ENCODE results near the gene AP1M1. TPM values are rescaled to one million over a fixed set of nuclear protein-coding genes. Genes with fewer than 3 reads are reported as not detected.

The AP1M1 gene
- total RNA-seq, 1 experiment from 2014 or later, result 30.3 TPM

DNA sequence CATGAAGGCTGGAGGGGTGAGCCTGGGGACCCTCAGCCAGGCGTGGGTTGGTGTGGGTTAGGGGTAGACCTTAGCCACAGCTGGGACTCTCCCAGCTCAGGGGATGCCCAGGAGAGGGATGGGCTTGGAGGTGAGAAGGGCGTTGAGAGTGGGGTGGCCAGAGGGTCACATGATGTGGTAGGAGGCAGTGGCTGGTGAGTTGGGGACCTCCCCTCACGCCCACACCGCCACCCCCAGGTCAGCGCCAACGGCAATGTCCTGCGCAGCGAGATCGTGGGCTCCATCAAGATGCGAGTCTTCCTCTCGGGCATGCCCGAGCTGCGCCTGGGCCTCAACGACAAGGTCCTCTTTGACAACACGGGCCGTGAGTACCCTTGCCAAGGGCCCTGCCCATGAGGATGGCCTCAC, 28.5 kb downstream of the AP1M1 start:
- Histone ChIP-seq H3K27me3 (ENCODE audit: insufficient read depth, low read length) (no peaks in the 10 kb centered on the region), H2BK15ac (ENCODE audit: low read depth, low read length) (no peak overlapping the region), H4K20me1 (ENCODE audit: control insufficient read depth, insufficient read depth, insufficient read length) (no peaks in the 10 kb centered on the region), H3K9ac (ENCODE audit: extremely low read depth, insufficient read length, low read length) (no peak overlapping the region), H4K5ac (ENCODE audit: insufficient read length, low read depth, low read length) (no peak overlapping the region), H3K18ac (ENCODE audit: insufficient read length, low read depth, low read length) (no peak overlapping the region), H3K56ac (ENCODE audit: insufficient read length, low read depth, low read length) (no peak overlapping the region), H3K4me1 (ENCODE audit: insufficient read depth, low read length) (no peaks in the 10 kb centered on the region), H3K4ac (ENCODE audit: low read depth, low read length) (no peak overlapping the region), H2AK5ac (ENCODE audit: insufficient read length, low read length) (no peak overlapping the region), H4K8ac (replicated peaks; ENCODE audit: insufficient read length, low read depth, low read length) (no peak overlapping the region), H2AFZ (ENCODE audit: low read length) (no peak overlapping the region), H2BK20ac (ENCODE audit: low read depth, low read length, poor library complexity, severe bottlenecking) (no peak overlapping the region), H2BK5ac (ENCODE audit: insufficient read length, low read length) (no peak overlapping the region), H3K23me2 (ENCODE audit: insufficient read length, low read depth, low read length, poor library complexity, severe bottlenecking) (no peaks in the 10 kb centered on the region), H3T11ph (ENCODE audit: low read length) (no peak overlapping the region), H3K79me2 (ENCODE audit: insufficient read depth, low read length) (no peaks in the 10 kb centered on the region), H2BK12ac (ENCODE audit: insufficient read length, low read depth, low read length) (no peak overlapping the region), H3K9me3 (ENCODE audit: control insufficient read depth, low read depth, low read length) (no peaks in the 10 kb centered on the region), H3K23ac (ENCODE audit: insufficient read length, low read depth, low read length) (no peak overlapping the region), H3K79me1 (ENCODE audit: insufficient read depth, low read depth, low read length, poor library complexity, severe bottlenecking) (no peaks in the 10 kb centered on the region), H3K4me2 (ENCODE audit: insufficient read depth, insufficient read length, low read length) (no peak overlapping the region), H3K27ac (ENCODE audit: insufficient read length, low read depth, low read length) (no peak overlapping the region), H2BK120ac (ENCODE audit: low read depth, low read length, poor library complexity, severe bottlenecking) (no peak overlapping the region), H4K91ac (ENCODE audit: insufficient read length, low read depth, low read length) (no peak overlapping the region), H3K14ac (ENCODE audit: insufficient read depth, low read length) (no peak overlapping the region)
- DNase-seq, result no peak
- peaks cover 12 to 34% (median 29%) of the 10 kb centered on the region in 3 experiments for H3K36me3 Mint-ChIP-seq (ENCODE audit: insufficient read depth in 1 of 3, low read depth in 3 of 3)
- WGBS (ENCODE audit: extremely low coverage, insufficient read length, low lambda C conversion rate), result no CpG with 5 or more reads among the region's 16 CpGs
- H3K4me1 Mint-ChIP-seq, result no peaks in the 10 kb centered on the region
- H3K9me3 Mint-ChIP-seq, result peaks cover 7 to 10% of the 10 kb centered on the region in 2 experiments
- TF ChIP-seq, protein P1, sequence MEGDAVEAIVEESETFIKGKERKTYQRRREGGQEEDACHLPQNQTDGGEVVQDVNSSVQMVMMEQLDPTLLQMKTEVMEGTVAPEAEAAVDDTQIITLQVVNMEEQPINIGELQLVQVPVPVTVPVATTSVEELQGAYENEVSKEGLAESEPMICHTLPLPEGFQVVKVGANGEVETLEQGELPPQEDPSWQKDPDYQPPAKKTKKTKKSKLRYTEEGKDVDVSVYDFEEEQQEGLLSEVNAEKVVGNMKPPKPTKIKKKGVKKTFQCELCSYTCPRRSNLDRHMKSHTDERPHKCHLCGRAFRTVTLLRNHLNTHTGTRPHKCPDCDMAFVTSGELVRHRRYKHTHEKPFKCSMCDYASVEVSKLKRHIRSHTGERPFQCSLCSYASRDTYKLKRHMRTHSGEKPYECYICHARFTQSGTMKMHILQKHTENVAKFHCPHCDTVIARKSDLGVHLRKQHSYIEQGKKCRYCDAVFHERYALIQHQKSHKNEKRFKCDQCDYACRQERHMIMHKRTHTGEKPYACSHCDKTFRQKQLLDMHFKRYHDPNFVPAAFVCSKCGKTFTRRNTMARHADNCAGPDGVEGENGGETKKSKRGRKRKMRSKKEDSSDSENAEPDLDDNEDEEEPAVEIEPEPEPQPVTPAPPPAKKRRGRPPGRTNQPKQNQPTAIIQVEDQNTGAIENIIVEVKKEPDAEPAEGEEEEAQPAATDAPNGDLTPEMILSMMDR (conservative IDR thresholded peaks at IDR 0.05), result no peak
- H3K27me3 Mint-ChIP-seq (ENCODE audit: low read depth), result no peaks in the 10 kb centered on the region
- H3K27ac Mint-ChIP-seq, result peak overlapping the region in 2 of 3 experiments; percentile 65 to 81; a peak in 3 of 7 replicates
- no peak overlapping the region for H3K4me3 Mint-ChIP-seq

All from H9 (cell line).